ENCODE data around the gene PAM.
"Not testable (repeated sequence)": the region's sequence is repeated elsewhere in the genome, so short reads cannot be mapped to it uniquely, and the experiment has no call there.

PAM gene

GRCh38 chr5:102891175-102891574 lies 136.1 kb downstream of the PAM start:
- no peak for DNase-seq (ENCODE audit: low read depth in 2 of 2, low spot score in 1 of 2)

- no peak for DNase-seq (ENCODE audit: low read depth in 2 of 2, low spot score in 1 of 2)
Measured at GRCh38 chr5:102893942-102894341, 138.8 kb downstream of the PAM start.

GRCh38 chr5:102895234-102895633 lies 140.1 kb downstream of the PAM start:
- DNase-seq (ENCODE audit: low read depth in 2 of 2, low spot score in 1 of 2) = no peak

GRCh38 chr5:102895976-102896375 lies 140.9 kb downstream of the PAM start:
- DNase-seq (ENCODE audit: low read depth in 2 of 2, low spot score in 1 of 2) = no peak

- DNase-seq (ENCODE audit: low read depth in 2 of 2, low spot score in 1 of 2) = no peak
Measured at GRCh38 chr5:102901424-102902134, 146.5 kb downstream of the PAM start.

GRCh38 chr5:102902135-102902448 lies 147.0 kb downstream of the PAM start:
- DNase-seq (ENCODE audit: low read depth in 2 of 2, low spot score in 1 of 2) = no peak

GRCh38 chr5:102902647-102903046 lies 147.5 kb downstream of the PAM start:
- DNase-seq (ENCODE audit: low read depth in 2 of 2, low spot score in 1 of 2) = no peak

- DNase-seq (ENCODE audit: low read depth in 2 of 2, low spot score in 1 of 2) = no peak
Measured at GRCh38 chr5:102903074-102903871, 148.2 kb downstream of the PAM start.

GRCh38 chr5:102905056-102905455 lies 150.0 kb downstream of the PAM start:
- no peak for DNase-seq (ENCODE audit: low read depth in 2 of 2, low spot score in 1 of 2)

GRCh38 chr5:102907099-102907498 lies 152.0 kb downstream of the PAM start:
- not testable (repeated sequence) for DNase-seq (ENCODE audit: low read depth in 2 of 2, low spot score in 1 of 2)

GRCh38 chr5:102910240-102911226 lies 155.4 kb downstream of the PAM start:
- no peak for DNase-seq (ENCODE audit: low read depth in 2 of 2, low spot score in 1 of 2)

GRCh38 chr5:102911973-102912372 lies 156.9 kb downstream of the PAM start:
- DNase-seq (ENCODE audit: low read depth in 2 of 2, low spot score in 1 of 2) = no peak

- no peak for DNase-seq (ENCODE audit: low read depth in 2 of 2, low spot score in 1 of 2)
Measured at GRCh38 chr5:102916109-102916508, 161.0 kb downstream of the PAM start.

GRCh38 chr5:102918986-102919610 lies 164.0 kb downstream of the PAM start:
- DNase-seq (ENCODE audit: low read depth in 2 of 2, low spot score in 1 of 2) = no peak

GRCh38 chr5:102920762-102921161 lies 165.7 kb downstream of the PAM start:
- DNase-seq (ENCODE audit: low read depth in 2 of 2, low spot score in 1 of 2) = no peak

GRCh38 chr5:102921341-102922044 lies 166.4 kb downstream of the PAM start:
- DNase-seq (ENCODE audit: low read depth in 2 of 2, low spot score in 1 of 2) = no peak

GRCh38 chr5:102922111-102922720 lies 167.1 kb downstream of the PAM start:
- no peak for DNase-seq (ENCODE audit: low read depth in 2 of 2, low spot score in 1 of 2)

GRCh38 chr5:102922799-102923477 lies 167.8 kb downstream of the PAM start:
- no peak for DNase-seq (ENCODE audit: low read depth in 2 of 2, low spot score in 1 of 2)

- DNase-seq (ENCODE audit: low read depth in 2 of 2, low spot score in 1 of 2) = no peak
Measured at GRCh38 chr5:102924963-102925362, 169.9 kb downstream of the PAM start.
